Stimulated activated CD8-positive, alpha-beta memory T cell treated with anti-CD3 and anti-CD28 coated beads, Interleukin-15, amount 100 ng/mL, for 48 hours (primary cell): ENCODE measurements around the gene TRIM8.

ENCODE experiments used
- DNase-seq, 2 donors: peaks; one replicate each; pipeline ENCODE4 v3.0.0-alpha.2; 2020; ENCODE audit warnings: low read depth in 2 of 2

TRIM8 gene

GRCh38 chr10:102696736-102697135 lies 52.5 kb downstream of the TRIM8 start:
- no peak for DNase-seq

GRCh38 chr10:102698894-102699293 lies 54.6 kb downstream of the TRIM8 start:
- DNase-seq: no peak

DNA sequence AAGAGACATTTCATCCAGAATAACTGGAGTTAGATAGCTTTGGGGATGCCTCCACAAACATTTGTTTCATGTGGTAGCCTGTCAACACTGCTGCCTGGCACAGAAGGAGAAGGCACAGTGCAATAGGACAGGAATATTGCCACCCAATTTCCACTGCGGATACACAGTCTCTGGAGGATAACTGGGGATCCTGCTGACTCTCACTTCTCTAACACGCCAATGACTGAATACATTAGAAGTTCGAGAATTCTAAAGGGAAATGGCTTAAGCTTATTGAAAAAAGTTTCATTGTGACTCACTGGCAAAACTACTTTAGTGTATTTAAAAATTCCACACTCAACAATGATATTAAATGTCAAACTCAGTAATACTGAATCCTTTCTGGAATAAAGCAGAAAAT lies 57.0 kb downstream of the TRIM8 start:
- no peak for DNase-seq

- DNase-seq: no peak
Measured at GRCh38 chr10:102701796-102702195, 57.5 kb downstream of the TRIM8 start.

- no peak for DNase-seq
Measured at GRCh38 chr10:102702742-102703141, 58.5 kb downstream of the TRIM8 start.

DNA sequence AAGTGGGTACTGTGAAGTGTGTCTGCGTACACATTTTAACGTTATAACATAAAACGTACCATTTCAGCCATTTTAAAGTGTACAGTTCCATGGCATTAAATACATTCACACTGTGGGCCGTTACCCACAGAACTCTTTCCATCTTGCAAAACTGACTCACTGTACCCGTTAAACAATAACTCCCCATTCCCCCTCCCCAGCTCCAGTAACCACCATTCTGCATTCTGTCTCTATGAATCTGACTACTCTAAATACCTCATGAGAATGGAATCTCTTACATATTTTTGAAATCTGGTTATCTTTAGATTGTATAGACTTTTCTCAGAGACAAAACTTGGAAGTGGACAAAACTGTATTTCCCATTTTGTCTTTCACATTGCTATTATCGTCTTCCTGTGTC lies 60.6 kb downstream of the TRIM8 start:
- DNase-seq: no peak

- no peak for DNase-seq
Measured at GRCh38 chr10:102705531-102705930, 61.3 kb downstream of the TRIM8 start.
